AG09309 (cell line): ENCODE data around the gene REPS2.

Experiments used
- DNase-seq: peaks from one replicate; pipeline ENCODE4 v3.0.0-alpha.2; 2010; ENCODE audit warnings: low read depth
- H3K4me3 ChIP-seq: 2 replicates; pipeline ENCODE4 v1.5.1; 2011; ENCODE audit warnings: mild to moderate bottlenecking, low read depth, low read length, moderate library complexity; ENCODE audit not compliant: control insufficient read depth
- TF ChIP-seq, protein P1 (sequence below): IDR thresholded peaks from 2 replicates; pipeline ENCODE4 v1.5.1; 2011; ENCODE audit warnings: mild to moderate bottlenecking, low read depth, low read length, inconsistent platforms; ENCODE audit not compliant: insufficient read depth, control insufficient read depth; ENCODE audit errors: missing control alignments

Gene REPS2

DNA sequence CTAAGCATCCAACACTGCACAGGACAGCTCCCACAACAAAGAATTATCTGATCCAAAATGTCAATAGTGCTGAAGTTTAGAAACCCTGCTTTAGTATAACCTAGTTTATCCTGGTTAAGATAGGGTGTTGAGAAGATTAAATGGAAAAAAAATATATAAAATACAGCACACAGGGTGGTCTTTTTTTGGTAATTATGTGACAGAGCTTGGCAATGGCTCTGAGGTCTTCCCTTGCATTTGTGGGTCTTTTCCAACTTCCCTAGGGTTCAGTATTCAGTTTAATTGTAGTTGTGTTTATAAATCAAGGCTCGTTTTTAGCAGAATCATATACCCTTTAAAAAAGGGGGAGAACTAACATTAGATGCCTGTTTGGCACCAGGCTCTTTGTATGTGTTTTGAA, 36.6 kb downstream of the REPS2 start:
- no peak for DNase-seq
- TF ChIP-seq, protein P1, sequence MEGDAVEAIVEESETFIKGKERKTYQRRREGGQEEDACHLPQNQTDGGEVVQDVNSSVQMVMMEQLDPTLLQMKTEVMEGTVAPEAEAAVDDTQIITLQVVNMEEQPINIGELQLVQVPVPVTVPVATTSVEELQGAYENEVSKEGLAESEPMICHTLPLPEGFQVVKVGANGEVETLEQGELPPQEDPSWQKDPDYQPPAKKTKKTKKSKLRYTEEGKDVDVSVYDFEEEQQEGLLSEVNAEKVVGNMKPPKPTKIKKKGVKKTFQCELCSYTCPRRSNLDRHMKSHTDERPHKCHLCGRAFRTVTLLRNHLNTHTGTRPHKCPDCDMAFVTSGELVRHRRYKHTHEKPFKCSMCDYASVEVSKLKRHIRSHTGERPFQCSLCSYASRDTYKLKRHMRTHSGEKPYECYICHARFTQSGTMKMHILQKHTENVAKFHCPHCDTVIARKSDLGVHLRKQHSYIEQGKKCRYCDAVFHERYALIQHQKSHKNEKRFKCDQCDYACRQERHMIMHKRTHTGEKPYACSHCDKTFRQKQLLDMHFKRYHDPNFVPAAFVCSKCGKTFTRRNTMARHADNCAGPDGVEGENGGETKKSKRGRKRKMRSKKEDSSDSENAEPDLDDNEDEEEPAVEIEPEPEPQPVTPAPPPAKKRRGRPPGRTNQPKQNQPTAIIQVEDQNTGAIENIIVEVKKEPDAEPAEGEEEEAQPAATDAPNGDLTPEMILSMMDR, result no peak
- no peak overlapping the region for H3K4me3 ChIP-seq

DNA sequence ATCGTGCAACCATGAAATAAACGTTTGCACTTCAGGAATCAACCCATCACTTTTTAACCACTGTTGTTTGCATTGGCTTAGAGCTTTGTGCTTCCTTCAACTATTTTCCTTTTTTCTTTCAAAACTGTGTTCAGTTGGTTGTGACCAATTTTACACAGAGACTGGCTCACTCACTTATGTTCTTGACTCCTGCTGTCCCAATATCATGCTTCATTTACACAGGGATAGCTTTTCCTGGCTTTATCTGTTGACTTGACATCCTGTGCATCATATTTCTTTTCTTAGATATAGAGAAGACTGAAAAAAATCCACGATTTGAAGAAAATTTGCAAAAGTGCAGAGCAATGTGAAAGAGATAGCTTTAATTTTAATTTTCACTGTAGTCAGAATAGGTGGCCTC, 38.8 kb downstream of the REPS2 start:
- DNase-seq, result no peak
- no peak overlapping the region for H3K4me3 ChIP-seq
- TF ChIP-seq, protein P1, result no peak

DNA sequence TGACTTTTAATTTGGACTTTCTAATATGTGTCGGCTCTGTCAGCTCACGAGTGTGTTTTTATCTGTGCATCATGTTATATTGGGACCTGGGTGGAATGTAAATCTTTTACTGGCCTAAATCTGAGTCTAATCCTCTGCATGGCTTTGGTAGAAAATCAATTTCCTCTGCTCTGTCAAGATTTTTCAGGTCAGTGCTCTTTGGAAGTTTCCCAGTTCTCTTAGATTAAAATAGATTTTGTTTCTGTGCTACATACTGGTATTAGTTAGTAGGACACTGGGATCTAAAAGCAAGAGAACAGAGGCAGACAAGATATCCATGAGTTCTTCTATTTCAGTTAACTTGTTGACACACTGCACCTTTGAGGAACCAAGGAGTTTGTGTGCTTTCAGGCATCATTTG, 39.7 kb downstream of the REPS2 start:
- no peak overlapping the region for H3K4me3 ChIP-seq
- DNase-seq, result no peak
- TF ChIP-seq, protein P1, result no peak

DNA sequence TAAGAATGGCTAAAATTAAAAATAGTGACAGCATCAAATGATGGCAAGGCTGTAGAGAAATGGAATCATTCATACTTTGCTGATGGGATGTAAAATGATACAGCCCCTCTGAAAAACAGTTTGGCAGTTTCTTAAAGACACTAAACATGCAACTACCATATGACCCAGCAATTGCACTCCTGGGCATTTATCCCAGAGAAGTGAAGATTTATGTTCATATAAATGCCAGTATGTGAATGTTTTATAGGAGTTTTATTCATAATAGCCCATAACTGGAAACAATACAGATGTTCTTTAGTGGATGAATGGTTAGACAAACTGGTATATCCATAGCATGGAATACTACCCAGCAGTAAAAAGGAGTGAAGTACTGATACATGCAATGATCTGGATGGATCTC, 43.3 kb downstream of the REPS2 start:
- H3K4me3 ChIP-seq, result no peak overlapping the region
- TF ChIP-seq, protein P1, result no peak
- no peak for DNase-seq

DNA sequence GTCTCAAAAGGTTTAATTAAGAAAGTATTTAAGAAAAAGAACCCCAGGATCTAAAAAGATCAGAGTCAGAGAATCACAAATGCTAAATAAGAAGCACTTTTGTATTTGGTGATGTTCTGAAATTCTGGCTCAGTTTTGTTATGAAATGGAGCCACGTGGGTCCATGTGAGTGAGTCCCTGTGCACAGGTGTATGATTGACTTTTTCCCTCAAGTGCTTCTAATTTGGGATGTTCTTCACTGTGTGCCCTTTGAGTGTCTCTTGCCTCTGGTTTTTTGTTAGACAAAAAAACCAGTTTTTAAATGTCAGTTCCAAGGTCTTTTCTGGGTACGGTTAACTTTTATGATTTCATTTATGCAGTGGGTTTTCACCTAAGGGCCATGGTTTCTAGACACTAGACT, 44.4 kb downstream of the REPS2 start:
- no peak overlapping the region for H3K4me3 ChIP-seq
- TF ChIP-seq, protein P1, result no peak
- DNase-seq, result no peak

DNA sequence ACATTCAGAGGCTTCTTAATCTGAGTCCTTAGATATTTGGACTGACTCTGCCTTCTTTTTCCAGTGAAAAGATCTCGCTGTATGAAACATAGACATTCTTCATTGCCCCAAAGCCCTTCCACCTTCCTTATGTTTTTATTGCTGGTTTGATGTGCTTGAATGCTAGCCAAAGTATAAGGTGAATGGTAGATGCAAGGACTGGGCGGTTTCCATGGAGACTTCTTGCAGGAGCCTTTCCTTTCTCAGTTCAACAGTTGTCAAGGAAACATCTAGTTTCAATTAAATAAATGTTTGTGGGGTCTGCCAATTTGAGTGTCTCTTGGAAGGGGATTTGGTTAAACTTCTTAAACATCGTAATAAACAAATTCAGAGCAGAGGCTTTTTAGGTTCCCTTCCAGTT, 46.0 kb downstream of the REPS2 start:
- TF ChIP-seq, protein P1, result no peak
- no peak for DNase-seq
- H3K4me3 ChIP-seq, result no peak overlapping the region

DNA sequence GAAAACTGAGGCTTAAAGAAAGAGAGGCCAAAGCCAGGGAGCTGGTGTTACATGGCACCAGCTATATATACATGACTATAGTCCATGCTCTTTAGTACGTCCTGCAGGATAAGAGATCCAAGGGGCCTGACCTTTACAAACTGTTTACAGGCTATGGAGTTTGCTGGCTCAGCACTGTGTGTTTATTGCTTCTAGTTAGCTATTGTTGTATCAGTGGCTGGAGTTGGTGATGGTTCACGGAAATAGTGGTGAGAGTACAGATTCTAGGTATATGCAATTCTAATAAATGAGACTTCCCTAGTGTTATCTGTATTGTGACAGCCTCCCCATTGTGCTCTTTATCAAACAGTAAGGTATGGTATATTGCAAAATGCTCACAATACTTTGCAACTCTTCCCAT, 46.5 kb downstream of the REPS2 start:
- no peak for DNase-seq
- TF ChIP-seq, protein P1, result no peak
- no peak overlapping the region for H3K4me3 ChIP-seq
